HG03135 (cell line): ENCODE measurements around the gene KDM1A.

ENCODE experiments used
- ATAC-seq: cut with Tn5 transposase; IDR thresholded peaks from one replicate; pipeline ENCODE4 v1.9.1; 2021; ENCODE audit warnings: mild to moderate bottlenecking, moderate library complexity; ENCODE audit not compliant: unreplicated experiment

The KDM1A gene

GRCh38 chr1:23103001-23103889, 84.0 kb downstream of the KDM1A start:
- ATAC-seq: no peak

- no peak for ATAC-seq
Measured at GRCh38 chr1:23108918-23109533, 89.8 kb downstream of the KDM1A start.

GRCh38 chr1:23110391-23110790, 91.1 kb downstream of the KDM1A start:
- ATAC-seq: no peak

- no peak for ATAC-seq
Measured at GRCh38 chr1:23111600-23112535, 92.6 kb downstream of the KDM1A start.

- ATAC-seq: no peak
Measured at GRCh38 chr1:23114424-23115079, 95.3 kb downstream of the KDM1A start.

- ATAC-seq: no peak
Measured at GRCh38 chr1:23116216-23116836, 97.1 kb downstream of the KDM1A start.

GRCh38 chr1:23116921-23117699, 97.8 kb downstream of the KDM1A start:
- ATAC-seq: no peak

GRCh38 chr1:23118407-23118806, 99.1 kb downstream of the KDM1A start:
- no peak for ATAC-seq

GRCh38 chr1:23118957-23119792, 99.9 kb downstream of the KDM1A start:
- no peak for ATAC-seq

- ATAC-seq: no peak
Measured at GRCh38 chr1:23120383-23120782, 101.1 kb downstream of the KDM1A start.

GRCh38 chr1:23122023-23122748, 102.9 kb downstream of the KDM1A start:
- ATAC-seq: no peak

- no peak for ATAC-seq
Measured at GRCh38 chr1:23122796-23123195, 103.5 kb downstream of the KDM1A start.

- ATAC-seq: no peak
Measured at GRCh38 chr1:23123528-23123927, 104.3 kb downstream of the KDM1A start.

GRCh38 chr1:23124259-23125026, 105.2 kb downstream of the KDM1A start:
- no peak for ATAC-seq

- no peak for ATAC-seq
Measured at GRCh38 chr1:23125489-23125888, 106.2 kb downstream of the KDM1A start.

- no peak for ATAC-seq
Measured at GRCh38 chr1:23126200-23126599, 106.9 kb downstream of the KDM1A start.

GRCh38 chr1:23126801-23127200, 107.5 kb downstream of the KDM1A start:
- no peak for ATAC-seq
